Neural progenitor cell (in vitro differentiated cells): ENCODE data around the gene CAMK1. TPM values are rescaled to one million over a fixed set of nuclear protein-coding genes. Genes with fewer than 3 reads are reported as not detected.

Experiments used
- DNase-seq: peaks from one replicate; pipeline ENCODE4 v3.0.0-alpha.2; 2016; ENCODE audit warnings: low spot score
- H2AFZ ChIP-seq: fragments of 200-600 bp; sonication (generic); replicated peaks from 2 replicates; pipeline ENCODE4 v1.6.1; 2016; ENCODE audit warnings: antibody characterized with exemption
- H3F3A ChIP-seq: fragments of 200-600 bp; sonication (generic); 2 replicates; pipeline ENCODE4 v1.6.1; 2016; ENCODE audit warnings: antibody characterized with exemption, low read depth
- H3K27ac ChIP-seq: fragments of 200-600 bp; sonication (generic); 2 replicates; pipeline ENCODE4 v1.5.1; 2016; ENCODE audit warnings: mild to moderate bottlenecking
- H3K27me3 ChIP-seq: fragments of 200-600 bp; sonication (generic); 2 replicates; pipeline ENCODE4 v1.6.1; 2016; ENCODE audit warnings: mild to moderate bottlenecking, moderate library complexity
- H3K36me3 ChIP-seq: fragments of 200-600 bp; sonication (generic); 2 replicates; pipeline ENCODE4 v1.5.1; 2016
- H3K4me1 ChIP-seq: fragments of 200-600 bp; sonication (generic); 2 replicates; pipeline ENCODE4 v1.6.1; 2016; ENCODE audit warnings: mixed run types
- H3K4me2 ChIP-seq: fragments of 200-600 bp; sonication (generic); 2 replicates; pipeline ENCODE4 v1.6.1; 2016
- H3K4me3 ChIP-seq: fragments of 200-600 bp; sonication (generic); 2 replicates; pipeline ENCODE4 v1.5.1; 2016
- H3K79me2 ChIP-seq: fragments of 200-600 bp; sonication (generic); 2 replicates; pipeline ENCODE4 v1.6.1; 2016; ENCODE audit warnings: low read depth
- H3K9ac ChIP-seq: fragments of 200-600 bp; sonication (generic); 2 replicates; pipeline ENCODE4 v1.6.1; 2016
- H3K9me3 ChIP-seq: fragments of 200-600 bp; sonication (generic); 2 replicates; pipeline ENCODE4 v1.5.1; 2016; ENCODE audit warnings: low read depth
- H4K20me1 ChIP-seq: fragments of 200-600 bp; sonication (generic); 2 replicates; pipeline ENCODE4 v1.6.1; 2016; ENCODE audit warnings: low read depth
- H3K27ac Mint-ChIP-seq: 3 replicates; pipeline ENCODE4 v1.8.0; 2021; ENCODE audit warnings: mixed read lengths
- H3K27me3 Mint-ChIP-seq: 2 replicates; pipeline ENCODE4 v1.8.0; 2022; ENCODE audit warnings: low read depth, mild to moderate bottlenecking, inconsistent platforms, moderate library complexity, mixed read lengths; ENCODE audit not compliant: insufficient read depth
- H3K36me3 Mint-ChIP-seq: 3 replicates; pipeline ENCODE4 v1.8.0; 2021; ENCODE audit warnings: mixed read lengths
- H3K4me1 Mint-ChIP-seq: 3 replicates; pipeline ENCODE4 v1.8.0; 2021; ENCODE audit warnings: mixed read lengths
- H3K4me3 Mint-ChIP-seq: 3 replicates; pipeline ENCODE4 v1.8.0; 2021; ENCODE audit warnings: mild to moderate bottlenecking, moderate library complexity, mixed read lengths
- H3K9me3 Mint-ChIP-seq: 3 replicates; pipeline ENCODE4 v1.8.0; 2020; ENCODE audit warnings: mixed read lengths
- EZH2 ChIP-seq: fragments of 200-600 bp; sonication (generic); IDR thresholded peaks from 2 replicates; pipeline ENCODE4 v1.6.1; 2017; ENCODE audit warnings: antibody characterized with exemption, mild to moderate bottlenecking, moderate library complexity
- EZH2phosphoT487 ChIP-seq: fragments of 200-600 bp; sonication (generic); IDR thresholded peaks from 2 replicates; pipeline ENCODE4 v1.6.1; 2017; ENCODE audit warnings: antibody characterized with exemption
- total RNA-seq: library from RNA; depleted of rRNA; stranded (reverse); fragments of >200 nt; gene quantifications from 2 replicates; pipeline ENCODE4 v1.2.3, GENCODE V29; 2015; ENCODE audit warnings: low replicate concordance
- TF ChIP-seq, protein P1 (sequence below): fragments of 200-600 bp; sonication (generic); IDR thresholded peaks from 2 replicates; pipeline ENCODE4 v1.5.1; 2017; ENCODE audit warnings: antibody characterized with exemption, mild to moderate bottlenecking

CAMK1 gene
- total RNA-seq, 1 donor from 2014 or later, result 24.9 TPM

DNA sequence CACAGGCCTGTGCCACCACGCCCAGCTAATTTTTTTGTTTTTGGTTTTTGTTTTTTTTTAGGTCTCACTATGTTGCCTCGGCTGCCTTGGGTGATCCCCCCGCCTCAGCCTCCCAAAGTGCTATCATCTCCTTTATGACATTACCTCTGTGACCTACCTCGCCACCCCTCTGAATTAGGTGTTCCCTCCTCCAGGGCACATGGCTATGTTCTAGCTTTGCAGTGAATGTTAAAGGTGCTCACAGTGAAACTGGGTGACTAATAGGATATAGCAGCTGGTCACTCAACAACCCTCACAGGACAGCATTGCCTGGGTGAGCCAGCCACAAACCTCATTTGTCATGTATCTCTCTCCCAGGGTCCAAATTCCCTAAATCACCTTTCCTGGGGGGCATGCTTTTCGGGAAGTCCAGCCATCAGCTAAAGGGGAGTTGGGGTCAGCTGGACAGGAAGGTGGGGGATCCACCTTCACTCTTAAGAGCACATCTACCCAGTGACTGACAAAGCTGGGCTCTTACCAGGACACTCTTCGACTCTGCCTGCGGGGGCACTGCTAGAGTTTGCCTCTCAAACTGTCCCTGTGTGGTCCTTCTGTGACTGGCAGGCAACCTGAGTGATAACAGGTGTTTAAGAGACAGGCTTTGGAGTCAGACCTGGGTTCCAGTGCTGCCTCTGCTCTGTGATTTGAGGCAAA is 38.7 kb upstream of the CAMK1 start:
- Histone ChIP-seq H3K4me2 (peak overlapping the region; percentile 90), H3K27me3 (peaks cover 14% of the 10 kb centered on the region), H3K9ac (no peak overlapping the region), H3F3A (peaks cover 42% of the 10 kb centered on the region), H3K79me2 (no peaks in the 10 kb centered on the region), H2AFZ (no peak overlapping the region), H3K36me3 (no peaks in the 10 kb centered on the region), H3K4me3 (no peak overlapping the region), H3K4me1 (peaks cover 35% of the 10 kb centered on the region), H3K9me3 (no peaks in the 10 kb centered on the region), H3K27ac (no peak overlapping the region), H4K20me1 (no peaks in the 10 kb centered on the region)
- Mint-ChIP-seq H3K4me1 (peaks cover 30% of the 10 kb centered on the region), H3K27ac (peak overlapping the region; percentile 82), H3K4me3 (no peak overlapping the region), H3K9me3 (no peaks in the 10 kb centered on the region), H3K27me3 (peaks cover 2% of the 10 kb centered on the region), H3K36me3 (peaks cover 13% of the 10 kb centered on the region)
- TF ChIP-seq EZH2, result no peak
- TF ChIP-seq EZH2phosphoT487, result no peak
- TF ChIP-seq, protein P1, sequence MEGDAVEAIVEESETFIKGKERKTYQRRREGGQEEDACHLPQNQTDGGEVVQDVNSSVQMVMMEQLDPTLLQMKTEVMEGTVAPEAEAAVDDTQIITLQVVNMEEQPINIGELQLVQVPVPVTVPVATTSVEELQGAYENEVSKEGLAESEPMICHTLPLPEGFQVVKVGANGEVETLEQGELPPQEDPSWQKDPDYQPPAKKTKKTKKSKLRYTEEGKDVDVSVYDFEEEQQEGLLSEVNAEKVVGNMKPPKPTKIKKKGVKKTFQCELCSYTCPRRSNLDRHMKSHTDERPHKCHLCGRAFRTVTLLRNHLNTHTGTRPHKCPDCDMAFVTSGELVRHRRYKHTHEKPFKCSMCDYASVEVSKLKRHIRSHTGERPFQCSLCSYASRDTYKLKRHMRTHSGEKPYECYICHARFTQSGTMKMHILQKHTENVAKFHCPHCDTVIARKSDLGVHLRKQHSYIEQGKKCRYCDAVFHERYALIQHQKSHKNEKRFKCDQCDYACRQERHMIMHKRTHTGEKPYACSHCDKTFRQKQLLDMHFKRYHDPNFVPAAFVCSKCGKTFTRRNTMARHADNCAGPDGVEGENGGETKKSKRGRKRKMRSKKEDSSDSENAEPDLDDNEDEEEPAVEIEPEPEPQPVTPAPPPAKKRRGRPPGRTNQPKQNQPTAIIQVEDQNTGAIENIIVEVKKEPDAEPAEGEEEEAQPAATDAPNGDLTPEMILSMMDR, result peak; percentile 52
- DNase-seq, result peak; percentile 77

- no peaks in the 10 kb centered on the region for H3K9me3 ChIP-seq
- peaks cover 35% of the 10 kb centered on the region for H3K4me1 ChIP-seq
- TF ChIP-seq, protein P1, result no peak
- TF ChIP-seq EZH2phosphoT487 (no peak), EZH2 (no peak)
- H3K4me3 Mint-ChIP-seq, result no peak overlapping the region
- DNase-seq, result no peak
- H3K4me3 ChIP-seq, result no peak overlapping the region
- H3K27ac Mint-ChIP-seq, result no peak overlapping the region
- no peak overlapping the region for H3K4me2 ChIP-seq
- H3K36me3 Mint-ChIP-seq, result peaks cover 15% of the 10 kb centered on the region
- H3K27me3 Mint-ChIP-seq, result peaks cover 2% of the 10 kb centered on the region
- peaks cover 42% of the 10 kb centered on the region for H3F3A ChIP-seq
- no peaks in the 10 kb centered on the region for H3K36me3 ChIP-seq
- H3K79me2 ChIP-seq, result no peaks in the 10 kb centered on the region
- no peaks in the 10 kb centered on the region for H3K9me3 Mint-ChIP-seq
- H2AFZ ChIP-seq, result no peak overlapping the region
- no peak overlapping the region for H3K9ac ChIP-seq
- H3K4me1 Mint-ChIP-seq, result peaks cover 30% of the 10 kb centered on the region
- no peak overlapping the region for H3K27ac ChIP-seq
- H3K27me3 ChIP-seq, result peaks cover 14% of the 10 kb centered on the region
- H4K20me1 ChIP-seq, result no peaks in the 10 kb centered on the region
Measured at GRCh38 chr3:9807981-9808344, 38.2 kb upstream of the CAMK1 start.

DNA sequence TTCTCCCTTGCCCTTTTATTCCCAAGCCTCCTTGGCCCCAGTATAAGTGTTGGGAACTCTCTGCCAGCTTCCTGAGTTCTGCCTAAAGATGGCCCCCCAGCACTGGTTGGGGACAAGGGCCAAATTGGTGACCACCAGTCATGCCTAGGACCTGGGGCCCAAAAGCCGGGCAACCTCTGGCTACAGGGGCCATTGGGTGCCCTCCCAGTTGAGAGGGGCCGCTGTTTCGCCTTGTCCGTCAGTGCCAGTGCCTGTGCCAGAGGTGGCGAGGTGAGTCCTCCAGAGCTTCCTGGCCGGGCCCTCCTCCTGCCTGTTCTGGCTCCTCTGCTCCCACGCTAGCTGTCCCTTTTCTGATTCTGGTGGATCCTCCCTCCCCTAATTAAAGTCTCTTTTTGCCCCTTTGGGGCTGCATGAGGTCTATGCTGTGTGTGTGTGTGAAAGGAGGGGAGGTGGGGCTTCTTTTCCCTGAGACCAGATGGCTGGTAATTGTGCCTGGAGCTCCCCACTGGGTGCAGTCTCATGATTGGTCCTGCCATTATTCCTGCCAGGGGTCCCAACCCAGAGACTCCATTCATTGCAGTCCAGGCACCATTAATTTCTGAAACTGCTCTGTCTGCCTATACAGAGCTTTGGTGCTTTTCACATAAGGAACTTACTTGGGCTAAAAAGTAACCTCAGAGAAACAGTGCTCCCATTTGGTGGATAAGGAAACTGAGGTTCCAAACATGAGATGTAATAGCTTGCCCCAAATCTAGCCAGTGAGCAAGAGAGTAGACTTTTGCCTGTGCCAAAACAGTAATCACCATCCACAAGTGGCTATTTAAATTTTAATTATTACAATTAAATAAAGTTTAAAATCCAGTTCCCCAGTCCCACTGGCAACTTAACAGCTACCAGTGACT is 37.2 kb upstream of the CAMK1 start:
- no peaks in the 10 kb centered on the region for H3K36me3 ChIP-seq
- peaks cover 42% of the 10 kb centered on the region for H3F3A ChIP-seq
- H3K4me1 ChIP-seq, result peaks cover 35% of the 10 kb centered on the region
- H3K9ac ChIP-seq, result no peak overlapping the region
- peak overlapping the region; percentile 90 for H3K27ac ChIP-seq
- H3K27me3 ChIP-seq, result peaks cover 12% of the 10 kb centered on the region
- H3K9me3 ChIP-seq, result no peaks in the 10 kb centered on the region
- Mint-ChIP-seq H3K9me3 (no peaks in the 10 kb centered on the region), H3K4me1 (peaks cover 30% of the 10 kb centered on the region), H3K4me3 (no peak overlapping the region), H3K27me3 (peaks cover 4% of the 10 kb centered on the region), H3K27ac (no peak overlapping the region), H3K36me3 (peaks cover 16% of the 10 kb centered on the region)
- H3K4me3 ChIP-seq, result no peak overlapping the region
- no peaks in the 10 kb centered on the region for H4K20me1 ChIP-seq
- DNase-seq, result peak; percentile 64
- no peak for TF ChIP-seq EZH2
- TF ChIP-seq EZH2phosphoT487, result no peak
- TF ChIP-seq, protein P1, result no peak
- H2AFZ ChIP-seq, result no peak overlapping the region
- no peaks in the 10 kb centered on the region for H3K79me2 ChIP-seq
- peak overlapping the region; percentile 48 for H3K4me2 ChIP-seq
